Measurements from ENCODE around the gene RERG.

DNA sequence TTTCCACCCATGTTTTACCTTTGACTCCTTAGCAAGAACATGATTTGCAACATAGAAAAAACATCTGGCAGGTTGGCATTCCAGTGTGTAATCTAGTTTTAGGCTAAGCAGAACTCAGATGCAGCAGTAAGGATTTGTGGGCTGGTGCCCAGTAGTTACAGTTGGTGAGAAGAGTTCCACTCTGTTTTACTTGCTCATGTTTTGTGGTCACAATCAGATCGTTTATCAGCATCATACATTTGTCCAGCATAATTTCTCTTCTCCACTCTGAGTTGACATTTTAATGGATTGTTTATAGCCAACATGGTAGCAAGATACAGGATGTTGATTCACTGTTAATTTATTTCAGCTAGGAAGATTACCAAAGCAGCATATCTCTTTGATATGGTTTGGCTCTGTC is 128.4 kb downstream of the RERG start:
- TF ChIP-seq, protein P1, sequence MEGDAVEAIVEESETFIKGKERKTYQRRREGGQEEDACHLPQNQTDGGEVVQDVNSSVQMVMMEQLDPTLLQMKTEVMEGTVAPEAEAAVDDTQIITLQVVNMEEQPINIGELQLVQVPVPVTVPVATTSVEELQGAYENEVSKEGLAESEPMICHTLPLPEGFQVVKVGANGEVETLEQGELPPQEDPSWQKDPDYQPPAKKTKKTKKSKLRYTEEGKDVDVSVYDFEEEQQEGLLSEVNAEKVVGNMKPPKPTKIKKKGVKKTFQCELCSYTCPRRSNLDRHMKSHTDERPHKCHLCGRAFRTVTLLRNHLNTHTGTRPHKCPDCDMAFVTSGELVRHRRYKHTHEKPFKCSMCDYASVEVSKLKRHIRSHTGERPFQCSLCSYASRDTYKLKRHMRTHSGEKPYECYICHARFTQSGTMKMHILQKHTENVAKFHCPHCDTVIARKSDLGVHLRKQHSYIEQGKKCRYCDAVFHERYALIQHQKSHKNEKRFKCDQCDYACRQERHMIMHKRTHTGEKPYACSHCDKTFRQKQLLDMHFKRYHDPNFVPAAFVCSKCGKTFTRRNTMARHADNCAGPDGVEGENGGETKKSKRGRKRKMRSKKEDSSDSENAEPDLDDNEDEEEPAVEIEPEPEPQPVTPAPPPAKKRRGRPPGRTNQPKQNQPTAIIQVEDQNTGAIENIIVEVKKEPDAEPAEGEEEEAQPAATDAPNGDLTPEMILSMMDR (conservative IDR thresholded peaks at IDR 0.05; ENCODE audit: low read depth, low read length), result no peak
- TF ChIP-seq EZH2 (IDR thresholded peaks at IDR 0.05; ENCODE audit: borderline replicate concordance, low read depth, low read length, poor library complexity, severe bottlenecking), result no peak

All from A673 (cell line).